Tibial nerve (tissue), 4 donors: ENCODE measurements around the gene RGS16.

ENCODE experiments used
- CTCF ChIP-seq, 5 experiments: fragments of 200-600 bp in 3 of 5; fragments of 450-650 bp in 2 of 5; sonication (generic) in 3 of 5; IDR thresholded peaks; one replicate each; pipeline ENCODE4 v1.5.1; 2016 to 2019; ENCODE audit warnings: antibody characterized with exemption in 5 of 5, mild to moderate bottlenecking in 3 of 5, moderate library complexity in 2 of 5
- EP300 ChIP-seq, 2 donors: sonication (generic); formaldehyde crosslinking; IDR thresholded peaks; one replicate each; pipeline ENCODE4 v1.6.1; 2017; ENCODE audit warnings: antibody characterized with exemption in 2 of 2, mild to moderate bottlenecking in 1 of 2
- POLR2A ChIP-seq, 2 donors: fragments of 450-650 bp; IDR thresholded peaks; one replicate each; pipeline ENCODE4 v1.6.1; 2017; ENCODE audit warnings: antibody characterized with exemption in 2 of 2, mild to moderate bottlenecking in 2 of 2, moderate library complexity in 2 of 2

GRCh38 chr1:182631053-182631677 lies 27.0 kb upstream of the RGS16 start:
- no peak for TF ChIP-seq POLR2A (IDR thresholded peaks at IDR 0.05)
- TF ChIP-seq CTCF (IDR thresholded peaks at IDR 0.05) = no peak
- no peak for TF ChIP-seq EP300 (IDR thresholded peaks at IDR 0.05)
